Measurements from ENCODE around the gene CTU2. TPM values are rescaled to one million over a fixed set of nuclear protein-coding genes. Genes with fewer than 3 reads are reported as not detected.

The CTU2 gene
- total and polyA plus RNA-seq, 2 of the 8 experiments (the other 6 are each of a cell fraction or from before 2014, with no cell fraction given) = 32.7 to 42.9 TPM

DNA sequence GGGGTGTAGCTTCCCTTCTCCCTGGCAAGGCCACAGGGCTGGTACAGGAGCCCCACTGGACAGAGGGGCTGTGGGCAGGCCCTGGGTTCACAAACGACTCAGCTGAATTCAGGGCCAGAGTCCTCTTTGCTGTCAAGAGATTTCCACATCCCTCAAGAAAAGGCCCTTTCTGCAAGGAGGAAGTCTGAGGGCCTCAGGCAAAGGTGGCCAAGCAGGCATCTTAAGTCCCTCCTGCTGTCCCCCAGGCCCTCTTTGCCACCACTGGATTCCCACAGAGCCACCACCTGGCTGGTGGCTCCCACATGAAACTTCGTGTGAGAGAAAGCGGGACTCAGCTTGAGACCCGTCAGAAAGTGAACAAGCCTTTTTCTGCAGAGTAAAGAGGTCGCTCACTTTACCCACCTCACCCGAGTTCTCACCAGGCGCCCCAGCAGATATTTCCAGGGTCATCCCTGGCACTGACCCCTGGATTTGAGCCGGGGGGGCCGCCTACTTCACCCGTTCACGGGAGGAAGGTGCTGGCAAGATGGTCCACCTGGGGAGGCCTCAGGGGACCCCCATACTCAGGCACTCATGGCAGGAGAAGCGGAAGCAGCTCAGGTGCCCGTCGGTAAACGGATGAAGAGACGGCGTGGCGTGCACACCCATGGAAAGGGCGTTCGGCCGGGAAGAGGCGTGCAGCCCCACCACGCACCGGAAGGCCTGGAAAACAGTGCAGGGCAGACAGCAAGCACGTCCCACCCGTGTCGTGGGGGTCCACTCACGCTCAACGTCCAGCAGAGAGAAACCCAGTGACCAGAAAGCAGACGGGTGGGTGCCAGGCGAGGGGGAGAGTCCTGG lies 3.7 kb upstream of the CTU2 start:
- POLR2A ChIA-PET (ENCODE audit: partially characterized antibody) = interaction anchor here (1.0 to 1.4 kb wide), 3 partner anchors 8 to 107 kb away, joined by 3 read pairs; partner anchors contain the start of gene MVD
- H3K79me2 ChIP-seq (ENCODE audit: control insufficient read depth in 1 of 2, insufficient read depth in 2 of 2, low read length in 2 of 2) = peaks cover 0 to 29% of the 10 kb centered on the region in 2 experiments; a peak in 2 of 4 replicates

More for the DNA sequence above, 3.7 kb upstream of the CTU2 start:
- H3K18ac ChIP-seq (ENCODE audit: extremely low read depth, low read length) = no peak overlapping the region
- H3K79me1 ChIP-seq (ENCODE audit: low read depth, low read length) = peaks cover 7% of the 10 kb centered on the region; the same call in 1 of the 2 replicates
- peaks cover 15% of the 10 kb centered on the region; the same call in 1 of the 2 replicates for H3K23me2 ChIP-seq (ENCODE audit: low read depth, low read length)
- no peak overlapping the region for H3K4me3 ChIP-seq (ENCODE audit: extremely low read depth in 1 of 4, insufficient read depth in 2 of 4, low read depth in 3 of 4, low read length in 4 of 4)
- no peaks in the 10 kb centered on the region for H3K27me3 ChIP-seq (replicated peaks in 1 of 4; ENCODE audit: control insufficient read depth in 3 of 4, extremely low read depth in 1 of 4, insufficient read depth in 3 of 4, low read length in 3 of 4)
- peaks cover 0 to 6% (median 3%) of the 10 kb centered on the region in 4 experiments; a peak in 4 of 7 replicates for H3K4me1 ChIP-seq (replicated peaks in 1 of 4; ENCODE audit: control insufficient read depth in 3 of 4, insufficient read depth in 4 of 4, low read length in 3 of 4)
- no peak overlapping the region for H2BK15ac ChIP-seq (ENCODE audit: low read length)
- H2BK120ac ChIP-seq (replicated peaks; ENCODE audit: low read depth, low read length) = no peak overlapping the region
- H3K9me3 ChIP-seq (ENCODE audit: insufficient read depth in 2 of 2, low read depth in 1 of 2, low read length in 1 of 2) = no peaks in the 10 kb centered on the region
- FAIRE-seq (no peak), DNase-seq (ENCODE audit: low read depth in 1 of 2, low spot score in 2 of 2) (no peak)
- no peak overlapping the region for H2AFZ ChIP-seq (ENCODE audit: low read length)
- no peak overlapping the region for H4K8ac ChIP-seq (ENCODE audit: extremely low read depth, insufficient read depth, low read length)
- no peak for TF ChIP-seq KDM4A (IDR thresholded peaks at IDR 0.05; ENCODE audit: low read depth, low read length, severe bottlenecking)
- H4K20me1 ChIP-seq (replicated peaks in 1 of 2; ENCODE audit: control insufficient read depth in 1 of 2, insufficient read depth in 2 of 2, low read length in 2 of 2) = peaks cover 2 to 4% of the 10 kb centered on the region in 2 experiments
- 0 out of 7 replicates have a peak overlapping the region, but pooled peaks of 1 of the 4 experiments have one; percentile 22 for H3K9ac ChIP-seq (replicated peaks in 1 of 4; ENCODE audit: extremely low read depth in 1 of 4, low read depth in 3 of 4, low read length in 3 of 4)
- no peak overlapping the region for H3K14ac ChIP-seq (ENCODE audit: insufficient read length)
- no peak overlapping the region for H2AK5ac ChIP-seq (ENCODE audit: low read depth, low read length)
- H3K23ac ChIP-seq (ENCODE audit: insufficient read length) = no peak overlapping the region
- no peak overlapping the region for H2BK5ac ChIP-seq (ENCODE audit: low read depth, low read length)
- H4K5ac ChIP-seq (ENCODE audit: insufficient read length, low read depth, low read length) = no peak overlapping the region
- CTCF ChIA-PET (ENCODE audit: partially characterized antibody) = interaction anchor here (0.6 to 2.2 kb wide), 9 partner anchors 9 to 143 kb away, joined by 3 to 8 read pairs (median 5); no protein-coding TSS in a partner anchor
- no peak overlapping the region for H3K4me2 ChIP-seq (ENCODE audit: insufficient read depth in 1 of 2, low read depth in 2 of 2, low read length in 2 of 2)
- WGBS, 2 experiments (ENCODE audit: extremely low coverage in 1 of 2, insufficient coverage in 1 of 2, insufficient read length in 1 of 2, insufficient replicate concordance in 2 of 2, low coverage in 1 of 2, low lambda C conversion rate in 2 of 2, missing lambda C conversion rate in 1 of 2) = 88% methylated on average over 29 of the region's 31 CpGs; no CpG with 5 or more reads in 1 of the 2 experiments
- no peak overlapping the region for H3K56ac ChIP-seq (replicated peaks; ENCODE audit: insufficient read length, low read depth, low read length)
- no peak overlapping the region for H4K91ac ChIP-seq (replicated peaks; ENCODE audit: insufficient read length, low read length)
- H3K27ac ChIP-seq (ENCODE audit: low read depth, low read length) = no peak overlapping the region
- H2BK12ac ChIP-seq (ENCODE audit: low read depth, low read length) = no peak overlapping the region
- no peak overlapping the region for H2BK20ac ChIP-seq (ENCODE audit: low read length)
- H3K36me3 ChIP-seq (ENCODE audit: control insufficient read depth in 2 of 4, insufficient read depth in 4 of 4, low read length in 3 of 4) = peaks cover 0 to 9% (median 0%) of the 10 kb centered on the region in 4 experiments; a peak in 3 of 8 replicates
- H3K4ac ChIP-seq (replicated peaks; ENCODE audit: insufficient read length, low read depth, low read length) = no peak overlapping the region

All from H1 (cell line).